ES-I3 (cell line): ENCODE measurements around the gene RBM26.

ENCODE experiments used
- H3K36me3 ChIP-seq: 2 replicates; pipeline ENCODE4 v1.6.1; 2013; ENCODE audit warnings: mild to moderate bottlenecking, low read length, control low read depth, moderate library complexity; ENCODE audit not compliant: insufficient read depth
- H3K4me1 ChIP-seq: 2 replicates; pipeline ENCODE4 v1.6.1; 2013; ENCODE audit warnings: mild to moderate bottlenecking, control low read depth, low read length; ENCODE audit not compliant: insufficient read depth
- H3K9ac ChIP-seq: 2 replicates; pipeline ENCODE4 v1.6.1; 2013; ENCODE audit warnings: low read depth, mild to moderate bottlenecking, low read length, moderate library complexity
- H3K9me3 ChIP-seq: 2 replicates; pipeline ENCODE4 v1.6.1; 2013; ENCODE audit warnings: mild to moderate bottlenecking, low read length, moderate library complexity; ENCODE audit not compliant: control insufficient read depth, insufficient read depth

RBM26 gene

GRCh38 chr13:79312340-79312855 lies 93.7 kb downstream of the RBM26 start:
- H3K36me3 ChIP-seq, result 0 out of 2 replicates have a peak, but pooled peaks cover 3% of the 10 kb centered on the region
- no peaks in the 10 kb centered on the region for H3K9me3 ChIP-seq
- H3K9ac ChIP-seq, result no peak overlapping the region
- H3K4me1 ChIP-seq, result peaks cover 3% of the 10 kb centered on the region; the same call in 1 of the 2 replicates

- Histone ChIP-seq H3K4me1 (peaks cover 3% of the 10 kb centered on the region; the same call in 1 of the 2 replicates), H3K9ac (no peak overlapping the region), H3K36me3 (0 out of 2 replicates have a peak, but pooled peaks cover 3% of the 10 kb centered on the region), H3K9me3 (no peaks in the 10 kb centered on the region)
These were observed 94.7 kb downstream of the RBM26 start for GRCh38 chr13:79311386-79311785.

- Histone ChIP-seq H3K4me1 (peaks cover 3% of the 10 kb centered on the region; the same call in 1 of the 2 replicates), H3K36me3 (0 out of 2 replicates have a peak, but pooled peaks cover 1% of the 10 kb centered on the region), H3K9me3 (no peaks in the 10 kb centered on the region), H3K9ac (no peak overlapping the region)
These were observed 96.4 kb downstream of the RBM26 start for GRCh38 chr13:79309690-79310089.

GRCh38 chr13:79307866-79308298 lies 98.2 kb downstream of the RBM26 start:
- peaks cover 3% of the 10 kb centered on the region; the same call in 1 of the 2 replicates for H3K4me1 ChIP-seq
- H3K9me3 ChIP-seq, result no peaks in the 10 kb centered on the region
- H3K36me3 ChIP-seq, result no peaks in the 10 kb centered on the region
- H3K9ac ChIP-seq, result no peak overlapping the region

GRCh38 chr13:79307433-79307861 lies 98.6 kb downstream of the RBM26 start:
- no peaks in the 10 kb centered on the region for H3K9me3 ChIP-seq
- H3K9ac ChIP-seq, result no peak overlapping the region
- H3K36me3 ChIP-seq, result no peaks in the 10 kb centered on the region
- peaks cover 3% of the 10 kb centered on the region; the same call in 1 of the 2 replicates for H3K4me1 ChIP-seq

GRCh38 chr13:79306650-79307049 lies 99.4 kb downstream of the RBM26 start:
- H3K36me3 ChIP-seq, result no peaks in the 10 kb centered on the region
- peaks cover 3% of the 10 kb centered on the region; the same call in 1 of the 2 replicates for H3K4me1 ChIP-seq
- H3K9ac ChIP-seq, result no peak overlapping the region
- H3K9me3 ChIP-seq, result no peaks in the 10 kb centered on the region

- H3K9me3 ChIP-seq, result peaks cover 11% of the 10 kb centered on the region
- no peaks in the 10 kb centered on the region for H3K36me3 ChIP-seq
- H3K9ac ChIP-seq, result no peak overlapping the region
- 0 out of 2 replicates have a peak, but pooled peaks cover 2% of the 10 kb centered on the region for H3K4me1 ChIP-seq
These were observed 108.9 kb downstream of the RBM26 start for GRCh38 chr13:79297128-79297527.

GRCh38 chr13:79295906-79296706 lies 109.9 kb downstream of the RBM26 start:
- peaks cover 11% of the 10 kb centered on the region for H3K9me3 ChIP-seq
- 0 out of 2 replicates have a peak, but pooled peaks cover 2% of the 10 kb centered on the region for H3K4me1 ChIP-seq
- no peaks in the 10 kb centered on the region for H3K36me3 ChIP-seq
- no peak overlapping the region for H3K9ac ChIP-seq

GRCh38 chr13:79290595-79291244 lies 115.3 kb downstream of the RBM26 start:
- H3K9me3 ChIP-seq, result no peaks in the 10 kb centered on the region
- peaks cover 19% of the 10 kb centered on the region for H3K4me1 ChIP-seq
- no peaks in the 10 kb centered on the region for H3K36me3 ChIP-seq
- H3K9ac ChIP-seq, result no peak overlapping the region

GRCh38 chr13:79289571-79289970 lies 116.5 kb downstream of the RBM26 start:
- H3K9me3 ChIP-seq, result no peaks in the 10 kb centered on the region
- H3K4me1 ChIP-seq, result peaks cover 19% of the 10 kb centered on the region
- no peak overlapping the region for H3K9ac ChIP-seq
- no peaks in the 10 kb centered on the region for H3K36me3 ChIP-seq

GRCh38 chr13:79287939-79288795 lies 117.9 kb downstream of the RBM26 start:
- Histone ChIP-seq H3K9me3 (no peaks in the 10 kb centered on the region), H3K9ac (no peak overlapping the region), H3K36me3 (no peaks in the 10 kb centered on the region), H3K4me1 (peaks cover 19% of the 10 kb centered on the region)

GRCh38 chr13:79285159-79285558 lies 120.9 kb downstream of the RBM26 start:
- H3K36me3 ChIP-seq, result no peaks in the 10 kb centered on the region
- H3K9ac ChIP-seq, result no peak overlapping the region
- H3K9me3 ChIP-seq, result no peaks in the 10 kb centered on the region
- H3K4me1 ChIP-seq, result peaks cover 37% of the 10 kb centered on the region

GRCh38 chr13:79283742-79284141 lies 122.3 kb downstream of the RBM26 start:
- H3K4me1 ChIP-seq, result peaks cover 38% of the 10 kb centered on the region
- no peaks in the 10 kb centered on the region for H3K36me3 ChIP-seq
- no peak overlapping the region for H3K9ac ChIP-seq
- no peaks in the 10 kb centered on the region for H3K9me3 ChIP-seq

GRCh38 chr13:79282976-79283375 lies 123.1 kb downstream of the RBM26 start:
- Histone ChIP-seq H3K9me3 (no peaks in the 10 kb centered on the region), H3K9ac (no peak overlapping the region), H3K4me1 (peaks cover 30% of the 10 kb centered on the region), H3K36me3 (no peaks in the 10 kb centered on the region)
